ENCODE measurements around the gene NUAK1.

GRCh38 chr12:106122004-106122403 is 16.8 kb downstream of the NUAK1 start:
- no peak for TF ChIP-seq CTCF (IDR thresholded peaks at IDR 0.05)
- no peak for TF ChIP-seq POLR2A (IDR thresholded peaks at IDR 0.05)
